ENCODE measurements around the gene COL6A3. TPM values are rescaled to one million over a fixed set of nuclear protein-coding genes. Genes with fewer than 3 reads are reported as not detected.
A peak's percentile ranks its signal among the peaks of the same experiment; 100 is the strongest.

Gene COL6A3
- total RNA-seq, 2 donors from 2014 or later, result 61.6 to 103 TPM

GRCh38 chr2:237323656-237324055 lies 90.3 kb downstream of the COL6A3 start:
- DNase-seq (ENCODE audit: low spot score), result peak; percentile 57
- H3K4me3 ChIP-seq, result no peak overlapping the region
- no peaks in the 10 kb centered on the region for H3K9me3 ChIP-seq
- peaks cover 0 to 39% of the 10 kb centered on the region in 2 donors for H3K4me1 ChIP-seq
- TF ChIP-seq CTCF (IDR thresholded peaks at IDR 0.05), result no peak
- H3K27me3 ChIP-seq, result no peaks in the 10 kb centered on the region
- H3K27ac ChIP-seq, result peak overlapping the region; percentile 71 to 74
- no peaks in the 10 kb centered on the region for H3K36me3 ChIP-seq

GRCh38 chr2:237322564-237322963 lies 91.4 kb downstream of the COL6A3 start:
- Histone ChIP-seq H3K4me1 (peaks cover 0 to 39% of the 10 kb centered on the region in 2 donors), H3K27ac (peak overlapping the region; percentile 71 to 74), H3K27me3 (no peaks in the 10 kb centered on the region), H3K9me3 (no peaks in the 10 kb centered on the region), H3K4me3 (no peak overlapping the region), H3K36me3 (no peaks in the 10 kb centered on the region)
- peak; percentile 16 to 54 for TF ChIP-seq CTCF (IDR thresholded peaks at IDR 0.05)
- DNase-seq (ENCODE audit: low spot score), result peak; percentile 58

- H3K27me3 ChIP-seq, result no peaks in the 10 kb centered on the region
- H3K36me3 ChIP-seq, result no peaks in the 10 kb centered on the region
- no peak for TF ChIP-seq CTCF (IDR thresholded peaks at IDR 0.05)
- H3K27ac ChIP-seq, result peak overlapping the region; percentile 71 to 74
- H3K4me1 ChIP-seq, result peaks cover 0 to 43% of the 10 kb centered on the region in 2 donors
- H3K9me3 ChIP-seq, result no peaks in the 10 kb centered on the region
- DNase-seq (ENCODE audit: low spot score), result peak; percentile 57
- H3K4me3 ChIP-seq, result no peak overlapping the region
Observed at GRCh38 chr2:237321746-237322145, 92.2 kb downstream of the COL6A3 start.

- no peaks in the 10 kb centered on the region for H3K9me3 ChIP-seq
- peaks cover 0 to 51% of the 10 kb centered on the region in 2 donors for H3K4me1 ChIP-seq
- DNase-seq (ENCODE audit: low spot score), result peak; percentile 90
- H3K36me3 ChIP-seq, result no peaks in the 10 kb centered on the region
- peak overlapping the region; percentile 71 to 74 for H3K27ac ChIP-seq
- no peak overlapping the region for H3K4me3 ChIP-seq
- TF ChIP-seq CTCF (IDR thresholded peaks at IDR 0.05), result no peak
- no peaks in the 10 kb centered on the region for H3K27me3 ChIP-seq
Observed at GRCh38 chr2:237320801-237321560, 93.0 kb downstream of the COL6A3 start.

GRCh38 chr2:237319887-237320286 lies 94.1 kb downstream of the COL6A3 start:
- H3K4me3 ChIP-seq, result no peak overlapping the region
- H3K36me3 ChIP-seq, result no peaks in the 10 kb centered on the region
- no peaks in the 10 kb centered on the region for H3K9me3 ChIP-seq
- H3K27me3 ChIP-seq, result no peaks in the 10 kb centered on the region
- DNase-seq (ENCODE audit: low spot score), result no peak
- H3K4me1 ChIP-seq, result peaks cover 0 to 52% of the 10 kb centered on the region in 2 donors
- H3K27ac ChIP-seq, result peak overlapping the region; percentile 26 to 74
- no peak for TF ChIP-seq CTCF (IDR thresholded peaks at IDR 0.05)

All from right atrium auricular region (tissue), 2 donors.